HFF-Myc (cell line): ENCODE data around the gene C4A.

Experiments used
- DNase-seq: peaks from one replicate; pipeline ENCODE4 v3.0.0-alpha.2; 2011; ENCODE audit warnings: low read depth; ENCODE audit errors: extremely low read depth
- H3K4me3 ChIP-seq: replicated peaks from 2 replicates; pipeline ENCODE4 v1.5.1; 2011; ENCODE audit warnings: low read depth, mild to moderate bottlenecking, control low read depth, low read length
- TF ChIP-seq, protein P1 (sequence below): IDR thresholded peaks from 2 replicates; pipeline ENCODE4 v1.5.1; 2012; ENCODE audit warnings: mild to moderate bottlenecking, low read depth, low read length, control low read depth; ENCODE audit errors: missing control alignments

Gene C4A

DNA sequence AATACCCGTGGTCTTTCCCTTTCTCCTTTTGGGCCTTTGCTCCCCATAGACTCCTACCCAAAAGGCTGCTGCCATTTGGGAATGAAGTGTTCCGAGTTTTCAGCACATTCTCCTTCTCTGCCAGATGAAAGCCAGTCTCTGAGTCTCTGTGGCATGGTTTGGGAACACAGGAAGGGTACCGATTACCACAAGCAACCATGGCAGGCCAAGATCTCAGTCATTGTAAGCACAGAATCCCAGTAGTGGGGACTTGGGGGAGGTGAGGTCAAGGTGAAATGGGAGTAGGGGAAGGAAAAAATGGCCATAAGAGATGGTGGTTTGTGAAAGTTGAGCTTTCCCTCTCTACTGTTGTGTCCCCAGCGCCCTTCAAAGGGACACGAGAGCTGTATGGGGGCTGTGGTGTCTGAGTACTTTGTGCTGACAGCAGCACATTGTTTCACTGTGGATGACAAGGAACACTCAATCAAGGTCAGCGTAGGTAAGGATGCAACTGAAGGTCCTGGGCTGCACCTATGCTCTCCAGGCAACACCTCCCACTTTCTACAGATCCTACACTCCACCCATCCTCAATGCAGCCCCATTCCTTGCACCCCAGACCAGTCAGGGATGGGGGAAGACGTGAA is 31.8 kb upstream of the C4A start:
- no peak overlapping the region for H3K4me3 ChIP-seq
- TF ChIP-seq, protein P1, sequence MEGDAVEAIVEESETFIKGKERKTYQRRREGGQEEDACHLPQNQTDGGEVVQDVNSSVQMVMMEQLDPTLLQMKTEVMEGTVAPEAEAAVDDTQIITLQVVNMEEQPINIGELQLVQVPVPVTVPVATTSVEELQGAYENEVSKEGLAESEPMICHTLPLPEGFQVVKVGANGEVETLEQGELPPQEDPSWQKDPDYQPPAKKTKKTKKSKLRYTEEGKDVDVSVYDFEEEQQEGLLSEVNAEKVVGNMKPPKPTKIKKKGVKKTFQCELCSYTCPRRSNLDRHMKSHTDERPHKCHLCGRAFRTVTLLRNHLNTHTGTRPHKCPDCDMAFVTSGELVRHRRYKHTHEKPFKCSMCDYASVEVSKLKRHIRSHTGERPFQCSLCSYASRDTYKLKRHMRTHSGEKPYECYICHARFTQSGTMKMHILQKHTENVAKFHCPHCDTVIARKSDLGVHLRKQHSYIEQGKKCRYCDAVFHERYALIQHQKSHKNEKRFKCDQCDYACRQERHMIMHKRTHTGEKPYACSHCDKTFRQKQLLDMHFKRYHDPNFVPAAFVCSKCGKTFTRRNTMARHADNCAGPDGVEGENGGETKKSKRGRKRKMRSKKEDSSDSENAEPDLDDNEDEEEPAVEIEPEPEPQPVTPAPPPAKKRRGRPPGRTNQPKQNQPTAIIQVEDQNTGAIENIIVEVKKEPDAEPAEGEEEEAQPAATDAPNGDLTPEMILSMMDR, result no peak
- no peak for DNase-seq

DNA sequence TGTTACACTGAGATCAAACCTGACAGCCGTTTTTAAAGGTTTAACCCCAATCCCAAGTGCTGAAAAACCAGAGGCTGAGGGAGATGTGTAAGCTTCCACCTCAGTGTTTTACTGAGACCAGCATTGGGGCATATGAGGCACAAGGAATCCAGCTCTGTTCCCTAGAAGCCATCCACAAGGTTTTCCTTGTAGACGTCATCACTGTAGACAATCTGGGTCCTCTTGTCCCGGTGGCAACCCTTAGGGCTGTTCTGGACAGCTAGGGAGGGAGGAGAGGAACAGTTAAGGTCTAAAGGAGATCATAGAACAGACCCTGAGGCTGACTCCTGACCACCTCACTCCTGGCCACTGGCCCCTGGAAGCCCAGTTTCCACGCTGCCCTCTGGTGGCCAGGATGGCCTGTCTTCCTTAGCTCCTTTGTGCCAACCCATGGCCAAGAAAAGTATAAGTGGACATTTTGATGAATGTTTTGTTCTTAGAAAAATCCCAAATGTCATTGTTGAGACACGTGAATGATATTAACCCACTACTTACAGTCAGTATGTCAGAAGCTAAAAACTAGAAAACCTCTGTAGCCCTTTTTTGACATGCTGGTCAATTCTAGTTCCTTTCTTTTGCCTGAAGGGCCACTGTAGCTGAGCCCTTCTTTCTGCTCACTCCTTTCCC is 29.6 kb upstream of the C4A start:
- H3K4me3 ChIP-seq, result no peak overlapping the region
- DNase-seq, result no peak
- TF ChIP-seq, protein P1, result peak; percentile 85

DNA sequence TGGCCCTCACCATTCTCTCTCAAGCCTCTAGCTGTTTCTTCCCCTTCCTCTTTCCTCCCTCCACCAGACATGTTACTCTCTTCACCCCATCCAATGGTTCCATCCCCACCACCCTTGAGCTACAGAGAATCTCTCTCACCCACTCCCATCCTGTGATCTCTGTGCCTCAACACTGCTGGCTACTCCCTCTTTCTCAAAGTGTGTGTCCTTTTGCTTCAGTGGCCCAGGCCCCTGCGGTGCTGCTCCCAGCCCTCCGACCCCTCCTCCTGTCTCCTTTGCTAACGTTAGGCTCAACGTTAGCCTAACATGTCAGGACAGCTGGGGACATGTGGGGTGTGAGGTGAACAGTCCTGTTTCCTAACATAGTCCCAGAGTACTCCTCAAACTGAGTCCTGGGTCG is 29.0 kb upstream of the C4A start:
- DNase-seq, result no peak
- TF ChIP-seq, protein P1, result no peak
- H3K4me3 ChIP-seq, result no peak overlapping the region

DNA sequence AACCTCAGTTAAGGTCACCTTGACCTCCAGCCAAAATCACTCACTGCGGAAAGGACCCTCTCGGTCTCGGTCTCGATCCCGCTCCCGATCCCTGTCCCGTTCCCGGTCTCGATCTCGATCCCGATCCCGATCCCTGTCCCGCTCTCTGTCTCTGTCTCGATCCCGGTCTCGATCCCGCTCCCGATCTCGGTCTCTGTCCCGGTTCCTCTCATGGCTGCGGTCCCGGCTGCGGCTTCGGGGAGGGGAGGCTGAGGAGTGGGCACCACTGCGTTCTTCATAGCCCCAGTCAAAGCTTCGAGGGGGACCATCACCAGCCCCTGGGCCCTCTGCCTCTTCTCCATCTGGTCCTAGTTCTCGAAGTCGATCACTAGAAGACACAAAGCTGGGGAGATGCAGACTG is 27.3 kb upstream of the C4A start:
- H3K4me3 ChIP-seq, result no peak overlapping the region
- TF ChIP-seq, protein P1, result no peak
- DNase-seq, result no peak

DNA sequence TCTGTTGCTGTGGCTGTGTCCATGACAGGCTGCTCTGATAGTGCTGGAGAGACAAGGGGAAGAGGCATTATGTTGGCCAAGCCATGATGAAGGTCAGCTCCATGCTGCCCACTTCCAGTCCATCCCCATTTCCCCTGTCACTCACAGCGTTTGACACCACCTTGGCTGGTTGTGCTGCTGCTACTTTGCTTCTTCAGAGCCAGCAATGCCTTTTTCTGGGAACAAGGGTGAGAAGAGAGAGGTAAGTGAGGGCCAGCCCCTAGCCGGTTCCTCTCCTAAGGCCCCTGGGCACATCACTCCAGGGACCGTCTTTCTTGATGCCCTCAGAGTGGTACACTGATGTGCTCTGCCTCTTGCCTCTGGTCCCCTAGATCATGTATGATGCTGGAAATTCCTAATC is 25.1 kb upstream of the C4A start:
- no peak overlapping the region for H3K4me3 ChIP-seq
- TF ChIP-seq, protein P1, result no peak
- no peak for DNase-seq

DNA sequence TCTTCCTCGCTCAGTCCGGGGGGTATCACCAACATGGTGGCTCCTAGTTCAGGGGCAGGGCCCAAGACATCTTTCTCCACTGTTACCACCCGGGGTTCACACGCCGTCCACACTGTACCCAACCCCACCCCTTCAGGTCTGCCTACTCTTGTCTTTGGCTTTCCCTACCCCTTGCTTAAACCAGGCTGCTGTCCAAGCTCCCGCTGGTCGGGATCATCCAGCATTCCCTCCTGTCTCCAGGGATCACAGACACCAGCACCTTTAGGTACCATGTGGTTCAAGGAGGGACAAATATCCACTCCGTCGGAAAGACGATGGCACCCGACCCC is 23.5 kb upstream of the C4A start:
- TF ChIP-seq, protein P1, result no peak
- DNase-seq, result no peak
- peak overlapping the region; percentile 100 for H3K4me3 ChIP-seq
